HCT116 (cell line): ENCODE data around the gene ZDHHC16. TPM values are rescaled to one million over a fixed set of nuclear protein-coding genes. Genes with fewer than 3 reads are reported as not detected.

ENCODE experiments used
- ATAC-seq: fragments of 200-7000 bp; cut with Tn5 transposase; 2 replicates; pipeline ENCODE4 v1.9.1; 2020; ENCODE audit warnings: mild to moderate bottlenecking, moderate library complexity
- BruUV-seq: library from RNA; stranded (reverse); fragments of 400-500 nt; replicated peaks from 2 replicates; lab custom pipeline; 2021; lab: Mats Ljungman, UMichigan
- CTCF ChIA-PET: fragments of 300-600 bp; sonication (Branson Sonifier 250); formaldehyde crosslinking; loops from one replicate; lab custom pipeline; 2021; ENCODE audit warnings: antibody characterized with exemption; lab: Charles Lee
- POLR2A ChIA-PET: fragments of 300-600, 350-600 bp; sonication (Branson Sonifier 250); formaldehyde crosslinking; loops from one replicate; lab custom pipeline; 2021; ENCODE audit warnings: antibody characterized with exemption; lab: Charles Lee
- RAD21 ChIA-PET, 2 experiments: fragments of 300-600 bp; sonication (Branson Sonifier 250); formaldehyde crosslinking; loops; one replicate each; lab custom pipeline; 2023; ENCODE audit warnings: low total read pairs in 2 of 2; ENCODE audit not compliant: uncharacterized antibody in 2 of 2, unreplicated experiment in 2 of 2, low non-redundant PET in 1 of 2; lab: Charles Lee
- DNase-seq: peaks from one replicate; pipeline ENCODE4 v3.0.0-alpha.2; 2010; ENCODE audit warnings: low read depth, low spot score
- H2AFZ ChIP-seq: fragments of 200-600 bp; shearing (Covaris generic), sonication (generic); 2 replicates; pipeline ENCODE4 v1.6.1; 2017; ENCODE audit warnings: low read depth, mixed run types, mixed read lengths, antibody characterized with exemption, low read length; ENCODE audit not compliant: poor library complexity, severe bottlenecking
- H3K27ac ChIP-seq: 2 replicates; pipeline ENCODE4 v1.5.1; 2012; ENCODE audit warnings: low read depth, low read length
- H3K27me3 ChIP-seq: fragments of 200-600 bp; sonication (generic); 2 replicates; pipeline ENCODE4 v1.6.1; 2016; ENCODE audit warnings: mixed run types, low read length, mixed read lengths; ENCODE audit not compliant: insufficient read depth
- H3K36me3 ChIP-seq, 2 experiments: fragments of 200-500 bp in 1 of 2; fragments of 200-600 bp in 1 of 2; sonication (Bioruptor generic) in 1 of 2; sonication (generic) in 1 of 2; 2 replicates each; pipeline versions ENCODE4 v1.5.1 to v1.6.1; 2014 to 2016; ENCODE audit warnings: low read length in 2 of 2, inconsistent platforms in 1 of 2, mixed read lengths in 1 of 2, mixed run types in 1 of 2; ENCODE audit not compliant: insufficient read depth in 2 of 2, control insufficient read depth in 1 of 2
- H3K4me1 ChIP-seq, 2 experiments: fragments of 200-600 bp in 1 of 2; sonication (generic) in 1 of 2; 2 replicates each; pipeline versions ENCODE4 v1.5.1 to v1.6.1; 2012 to 2017; ENCODE audit warnings: low read length in 2 of 2, inconsistent platforms in 1 of 2, mild to moderate bottlenecking in 1 of 2, mixed read lengths in 1 of 2, mixed run types in 1 of 2, moderate library complexity in 1 of 2; ENCODE audit not compliant: insufficient read depth in 2 of 2, control insufficient read depth in 1 of 2
- H3K4me2 ChIP-seq: fragments of 200-600 bp; sonication (generic); 2 replicates; pipeline ENCODE4 v1.6.1; 2017; ENCODE audit warnings: mixed run types, low read length, mixed read lengths
- H3K4me3 ChIP-seq, 2 experiments: fragments of 200-600 bp in 1 of 2; sonication (generic) in 1 of 2; replicated peaks in 1 of 2; 2 replicates each; pipeline ENCODE4 v1.5.1; 2011 to 2016; ENCODE audit warnings: low read length in 2 of 2, control low read depth in 1 of 2, low read depth in 1 of 2, mild to moderate bottlenecking in 1 of 2, mixed read lengths in 1 of 2, mixed run types in 1 of 2
- H3K79me2 ChIP-seq: fragments of 200-600 bp; sonication (generic); 2 replicates; pipeline ENCODE4 v1.6.1; 2017; ENCODE audit warnings: mild to moderate bottlenecking, mixed run types, low read length, moderate library complexity, mixed read lengths; ENCODE audit not compliant: insufficient read depth
- H3K9ac ChIP-seq: fragments of 200-600 bp; sonication (generic); 2 replicates; pipeline ENCODE4 v1.6.1; 2016; ENCODE audit warnings: low read length, mixed read lengths
- H3K9me2 ChIP-seq: fragments of 200-600 bp; sonication (generic), shearing (Covaris generic); 2 replicates; pipeline ENCODE4 v1.6.1; 2017; ENCODE audit warnings: mixed run types, mild to moderate bottlenecking, moderate library complexity; ENCODE audit not compliant: insufficient read depth
- H3K9me3 ChIP-seq, 2 experiments: fragments of 200-500 bp in 1 of 2; fragments of 200-600 bp in 1 of 2; sonication (Bioruptor generic) in 1 of 2; sonication (generic) in 1 of 2; 2 replicates each; pipeline ENCODE4 v1.6.1; 2014 to 2017; ENCODE audit warnings: low read length in 2 of 2, mixed read lengths in 2 of 2, inconsistent platforms in 1 of 2, low read depth in 1 of 2, mild to moderate bottlenecking in 1 of 2, mixed run types in 1 of 2, moderate library complexity in 1 of 2; ENCODE audit not compliant: control insufficient read depth in 1 of 2, insufficient read depth in 1 of 2
- H4K20me1 ChIP-seq: fragments of 200-600 bp; sonication (generic), shearing (Covaris generic); 2 replicates; pipeline ENCODE4 v1.6.1; 2017; ENCODE audit warnings: mixed run types, mild to moderate bottlenecking, moderate library complexity; ENCODE audit not compliant: insufficient read depth
- CEBPB ChIP-seq: IDR thresholded peaks from 2 replicates; pipeline ENCODE4 v1.6.1; 2012; ENCODE audit warnings: low read depth
- EGR1 ChIP-seq: IDR thresholded peaks from 2 replicates; pipeline ENCODE4 v1.6.1; 2012; ENCODE audit warnings: low read depth
- EZH2phosphoT487 ChIP-seq: fragments of 200-600 bp; IDR thresholded peaks from 2 replicates; pipeline ENCODE4 v1.6.1; 2018; ENCODE audit warnings: antibody characterized with exemption, borderline replicate concordance
- FOSL1 ChIP-seq: IDR thresholded peaks from 2 replicates; pipeline ENCODE4 v1.6.1; 2012; ENCODE audit warnings: low read depth
- POLR2A ChIP-seq: IDR thresholded peaks from 2 replicates; pipeline ENCODE4 v1.7.0; 2011; ENCODE audit warnings: borderline replicate concordance; ENCODE audit not compliant: insufficient read depth, insufficient read length; ENCODE audit errors: extremely low read depth
- POLR2AphosphoS5 ChIP-seq: IDR thresholded peaks from 2 replicates; pipeline ENCODE4 v1.6.1; 2011; ENCODE audit warnings: mild to moderate bottlenecking, low read depth, low read length, moderate library complexity
- intact Hi-C: fragments of 100-400 bp; cut with micrococcal nuclease; formaldehyde crosslinking; loops from 2 replicates; pipeline ENCODE4 v1.10.0; 2022
- total RNA-seq: library from RNA; stranded (reverse); gene quantifications from one replicate; pipeline ENCODE4 v1.2.1, GENCODE V29; 2021; ENCODE audit not compliant: unreplicated experiment
- TF ChIP-seq, protein P1 (sequence below): IDR thresholded peaks from 2 replicates; pipeline ENCODE4 v1.6.1; 2011; ENCODE audit warnings: mild to moderate bottlenecking, low read length, moderate library complexity; ENCODE audit not compliant: insufficient replicate concordance; ENCODE audit errors: extremely low read depth
- TF ChIP-seq, protein P2 (sequence below), 3 experiments: fragments of 200-600 bp in 1 of 3; sonication (generic) in 1 of 3; IDR thresholded peaks in 2 of 3; conservative IDR thresholded peaks in 1 of 3; 2 replicates each; pipeline ENCODE4 v1.5.1; 2012 to 2017; ENCODE audit warnings: low read depth in 2 of 3, low read length in 2 of 3, antibody characterized with exemption in 1 of 3, borderline replicate concordance in 1 of 3, control low read depth in 1 of 3, mild to moderate bottlenecking in 1 of 3, mixed read lengths in 1 of 3, mixed run types in 1 of 3, moderate library complexity in 1 of 3; ENCODE audit not compliant: insufficient read depth in 1 of 3

Gene ZDHHC16
- total RNA-seq, 1 experiment from 2014 or later: 34.0 TPM

DNA sequence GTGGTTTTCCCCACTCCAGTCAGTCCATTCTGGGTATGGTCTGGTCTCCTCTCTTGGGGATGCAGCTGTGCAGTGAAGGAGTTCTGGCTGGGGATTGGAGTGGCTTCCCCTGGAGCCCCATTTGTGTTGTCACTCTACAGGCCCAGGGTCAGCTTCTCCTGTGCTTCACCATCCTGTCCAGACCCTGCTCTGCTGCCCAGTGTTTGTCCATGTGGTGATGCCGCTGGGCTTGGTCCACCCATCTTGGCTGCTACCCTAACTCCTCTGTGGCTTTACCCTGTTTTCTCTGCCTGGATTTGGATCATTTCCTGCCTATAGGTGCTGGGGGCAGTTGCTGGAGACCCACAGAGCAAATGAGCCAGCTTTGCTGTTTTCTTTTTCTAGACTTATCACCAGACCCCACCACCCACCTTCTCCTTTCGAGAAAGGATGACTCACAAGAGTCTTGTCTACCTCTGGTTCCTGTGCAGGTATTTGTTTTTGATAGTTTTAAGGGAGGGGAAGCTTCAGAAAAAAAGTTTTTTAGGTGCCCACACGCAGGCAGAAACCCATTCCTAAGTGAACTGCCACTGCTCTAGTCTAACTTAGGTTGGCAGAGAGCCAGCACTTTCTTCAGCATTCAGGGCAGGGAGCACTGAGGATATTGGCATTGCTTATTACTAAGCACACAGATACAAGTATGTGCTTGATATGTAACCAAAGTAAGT, 8.5 kb downstream of the ZDHHC16 start:
- peaks cover 14% of the 10 kb centered on the region; the same call in 1 of the 2 replicates for H3K79me2 ChIP-seq
- H3K9me3 ChIP-seq: no peaks in the 10 kb centered on the region
- CTCF ChIA-PET: no interaction called here
- H3K9ac ChIP-seq: no peak overlapping the region
- H3K9me2 ChIP-seq: no peaks in the 10 kb centered on the region
- intact Hi-C loops: no loop called here
- H3K27me3 ChIP-seq: no peaks in the 10 kb centered on the region
- POLR2A ChIA-PET: no interaction called here
- no peak overlapping the region for H3K27ac ChIP-seq
- RAD21 ChIA-PET: no interaction called here
- ATAC-seq: 0 out of 2 replicates have a peak, but pooled peaks have one; percentile 18
- no peaks in the 10 kb centered on the region for H3K4me1 ChIP-seq
- TF ChIP-seq POLR2A (no peak), POLR2AphosphoS5 (0 out of 2 replicates have a peak, but pooled peaks have one; percentile 4), FOSL1 (no peak), CEBPB (no peak)
- DNase-seq: no peak
- H4K20me1 ChIP-seq: no peaks in the 10 kb centered on the region
- H3K4me3 ChIP-seq: no peak overlapping the region
- peaks cover 36 to 44% of the 10 kb centered on the region in 2 experiments for H3K36me3 ChIP-seq
- no peak overlapping the region for H2AFZ ChIP-seq
- BruUV-seq: no TSS peak
- H3K4me2 ChIP-seq: no peak overlapping the region

GRCh38 chr10:97456034-97456685, 10.2 kb downstream of the ZDHHC16 start:
- Histone ChIP-seq H3K4me2 (no peak overlapping the region), H4K20me1 (no peaks in the 10 kb centered on the region), H3K79me2 (peaks cover 2% of the 10 kb centered on the region; the same call in 1 of the 2 replicates), H3K4me1 (no peaks in the 10 kb centered on the region), H3K9me2 (no peaks in the 10 kb centered on the region), H3K27ac (no peak overlapping the region), H3K36me3 (peaks cover 48 to 59% of the 10 kb centered on the region in 2 experiments), H3K9ac (no peak overlapping the region), H3K4me3 (no peak overlapping the region), H3K9me3 (no peaks in the 10 kb centered on the region), H2AFZ (no peak overlapping the region), H3K27me3 (no peaks in the 10 kb centered on the region)
- TF ChIP-seq EGR1: no peak
- TF ChIP-seq EZH2phosphoT487: no peak
- TF ChIP-seq, protein P1, sequence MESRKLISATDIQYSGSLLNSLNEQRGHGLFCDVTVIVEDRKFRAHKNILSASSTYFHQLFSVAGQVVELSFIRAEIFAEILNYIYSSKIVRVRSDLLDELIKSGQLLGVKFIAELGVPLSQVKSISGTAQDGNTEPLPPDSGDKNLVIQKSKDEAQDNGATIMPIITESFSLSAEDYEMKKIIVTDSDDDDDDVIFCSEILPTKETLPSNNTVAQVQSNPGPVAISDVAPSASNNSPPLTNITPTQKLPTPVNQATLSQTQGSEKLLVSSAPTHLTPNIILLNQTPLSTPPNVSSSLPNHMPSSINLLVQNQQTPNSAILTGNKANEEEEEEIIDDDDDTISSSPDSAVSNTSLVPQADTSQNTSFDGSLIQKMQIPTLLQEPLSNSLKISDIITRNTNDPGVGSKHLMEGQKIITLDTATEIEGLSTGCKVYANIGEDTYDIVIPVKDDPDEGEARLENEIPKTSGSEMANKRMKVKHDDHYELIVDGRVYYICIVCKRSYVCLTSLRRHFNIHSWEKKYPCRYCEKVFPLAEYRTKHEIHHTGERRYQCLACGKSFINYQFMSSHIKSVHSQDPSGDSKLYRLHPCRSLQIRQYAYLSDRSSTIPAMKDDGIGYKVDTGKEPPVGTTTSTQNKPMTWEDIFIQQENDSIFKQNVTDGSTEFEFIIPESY: no peak
- TF ChIP-seq, protein P2, sequence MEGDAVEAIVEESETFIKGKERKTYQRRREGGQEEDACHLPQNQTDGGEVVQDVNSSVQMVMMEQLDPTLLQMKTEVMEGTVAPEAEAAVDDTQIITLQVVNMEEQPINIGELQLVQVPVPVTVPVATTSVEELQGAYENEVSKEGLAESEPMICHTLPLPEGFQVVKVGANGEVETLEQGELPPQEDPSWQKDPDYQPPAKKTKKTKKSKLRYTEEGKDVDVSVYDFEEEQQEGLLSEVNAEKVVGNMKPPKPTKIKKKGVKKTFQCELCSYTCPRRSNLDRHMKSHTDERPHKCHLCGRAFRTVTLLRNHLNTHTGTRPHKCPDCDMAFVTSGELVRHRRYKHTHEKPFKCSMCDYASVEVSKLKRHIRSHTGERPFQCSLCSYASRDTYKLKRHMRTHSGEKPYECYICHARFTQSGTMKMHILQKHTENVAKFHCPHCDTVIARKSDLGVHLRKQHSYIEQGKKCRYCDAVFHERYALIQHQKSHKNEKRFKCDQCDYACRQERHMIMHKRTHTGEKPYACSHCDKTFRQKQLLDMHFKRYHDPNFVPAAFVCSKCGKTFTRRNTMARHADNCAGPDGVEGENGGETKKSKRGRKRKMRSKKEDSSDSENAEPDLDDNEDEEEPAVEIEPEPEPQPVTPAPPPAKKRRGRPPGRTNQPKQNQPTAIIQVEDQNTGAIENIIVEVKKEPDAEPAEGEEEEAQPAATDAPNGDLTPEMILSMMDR (IDR thresholded peaks at IDR 0.05 in 2 of 3, conservative IDR thresholded peaks at IDR 0.05 in 1 of 3; ENCODE audit: borderline replicate concordance in 1 of 3, insufficient read depth in 1 of 3, low read depth in 2 of 3, low read length in 2 of 3): no peak
- intact Hi-C loops: no loop called here
- BruUV-seq: no TSS peak
- ATAC-seq (no peak), DNase-seq (no peak)
- ChIA-PET RAD21 (no interaction called here), CTCF (interaction anchor here (0.7 to 1.9 kb wide), 2 partner anchors 10 to 11 kb away, joined by 4 to 5 read pairs; no protein-coding TSS in a partner anchor), POLR2A (no interaction called here)
